Measurements from ENCODE around the gene FAM53B. TPM values are rescaled to one million over a fixed set of nuclear protein-coding genes. Genes with fewer than 3 reads are reported as not detected.

FAM53B gene
- total and polyA plus RNA-seq, 7 experiments from 2014 or later, result 3.9 to 51.5 (median 27.7) TPM

GRCh38 chr10:124660404-124661125 lies 83.6 kb downstream of the FAM53B start:
- Histone ChIP-seq H3K4me3 (ENCODE audit: low read length) (no peak overlapping the region), H3K27ac (ENCODE audit: low read depth, low read length) (no peak overlapping the region), H3K9me3 (ENCODE audit: control insufficient read depth in 2 of 3, low read length in 3 of 3) (no peaks in the 10 kb centered on the region), H3K27me3 (ENCODE audit: control insufficient read depth in 2 of 2, insufficient read depth in 2 of 2, low read length in 2 of 2) (no peaks in the 10 kb centered on the region), H3K4me1 (ENCODE audit: control insufficient read depth in 2 of 2, insufficient read depth in 2 of 2, low read length in 2 of 2) (peaks cover 28 to 71% of the 10 kb centered on the region in 2 donors), H3K36me3 (ENCODE audit: control insufficient read depth in 2 of 3, insufficient read depth in 3 of 3, low read length in 3 of 3) (peaks cover 0 to 9% (median 0%) of the 10 kb centered on the region in 3 experiments)
- Mint-ChIP-seq H3K4me1 (peaks cover 42 to 70% (median 62%) of the 10 kb centered on the region in 7 donors), H3K27me3 (no peaks in the 10 kb centered on the region), H3K36me3 (peaks cover 4 to 22% (median 6%) of the 10 kb centered on the region in 5 donors), H3K27ac (peak overlapping the region in 1 of 9 donors; percentile 34), H3K4me3 (peak overlapping the region in 1 of 10 donors; percentile 50), H3K9me3 (peaks cover 0 to 1% (median 0%) of the 10 kb centered on the region in 11 donors)
- DNase-seq, result no peak
- no peak for ATAC-seq
- POLR2A ChIA-PET, result interaction anchor here (0.6 to 6.9 kb wide), 6 partner anchors 11 to 58 kb away, joined by 3 to 55 read pairs (median 4); no protein-coding TSS in a partner anchor
- CTCF ChIA-PET, result interaction anchor here (0.6 to 1.9 kb wide), 3 partner anchors 11 to 58 kb away, joined by 4 to 6 read pairs (median 4); no protein-coding TSS in a partner anchor
- intact Hi-C loops (cut with micrococcal nuclease), result loop anchor here in 1 of 2 donors (1.0 kb wide), 1 partner anchor 11 kb away; no protein-coding TSS in a partner anchor

GRCh38 chr10:124659380-124659779 lies 84.8 kb downstream of the FAM53B start:
- H3K27ac Mint-ChIP-seq, result peak overlapping the region; percentile 30 to 80 (median 48)
- Histone ChIP-seq H3K27ac (ENCODE audit: low read depth, low read length) (no peak overlapping the region), H3K4me3 (ENCODE audit: low read length) (no peak overlapping the region), H3K9me3 (ENCODE audit: control insufficient read depth in 2 of 3, low read length in 3 of 3) (no peaks in the 10 kb centered on the region), H3K27me3 (ENCODE audit: control insufficient read depth in 2 of 2, insufficient read depth in 2 of 2, low read length in 2 of 2) (no peaks in the 10 kb centered on the region), H3K4me1 (ENCODE audit: control insufficient read depth in 2 of 2, insufficient read depth in 2 of 2, low read length in 2 of 2) (peaks cover 40 to 77% of the 10 kb centered on the region in 2 donors), H3K36me3 (ENCODE audit: control insufficient read depth in 2 of 3, insufficient read depth in 3 of 3, low read length in 3 of 3) (peaks cover 0 to 13% (median 0%) of the 10 kb centered on the region in 3 experiments)
- peaks cover 0 to 18% (median 5%) of the 10 kb centered on the region in 5 donors for H3K36me3 Mint-ChIP-seq
- ChIA-PET POLR2A (interaction anchor here (0.8 to 6.9 kb wide), 7 partner anchors 10 to 62 kb away, joined by 3 to 55 read pairs (median 5); no protein-coding TSS in a partner anchor), CTCF (interaction anchor here (1.7 to 1.8 kb wide), 2 partner anchors 11 to 59 kb away, joined by 6 to 9 read pairs; no protein-coding TSS in a partner anchor)
- ATAC-seq (peak; percentile 12), DNase-seq (no peak)
- intact Hi-C loops (cut with micrococcal nuclease), result no loop called here
- peaks cover 47 to 73% (median 67%) of the 10 kb centered on the region in 7 donors for H3K4me1 Mint-ChIP-seq
- H3K4me3 Mint-ChIP-seq, result peak overlapping the region in 9 of 10 donors; percentile 5 to 68 (median 31)
- peaks cover 0 to 1% (median 0%) of the 10 kb centered on the region in 11 donors for H3K9me3 Mint-ChIP-seq
- H3K27me3 Mint-ChIP-seq, result no peaks in the 10 kb centered on the region

GRCh38 chr10:124658591-124659242 lies 85.5 kb downstream of the FAM53B start:
- Histone ChIP-seq H3K9me3 (ENCODE audit: control insufficient read depth in 2 of 3, low read length in 3 of 3) (no peaks in the 10 kb centered on the region), H3K27me3 (ENCODE audit: control insufficient read depth in 2 of 2, insufficient read depth in 2 of 2, low read length in 2 of 2) (no peaks in the 10 kb centered on the region), H3K4me1 (ENCODE audit: control insufficient read depth in 2 of 2, insufficient read depth in 2 of 2, low read length in 2 of 2) (peaks cover 41 to 80% of the 10 kb centered on the region in 2 donors), H3K36me3 (ENCODE audit: control insufficient read depth in 2 of 3, insufficient read depth in 3 of 3, low read length in 3 of 3) (peaks cover 0 to 13% (median 0%) of the 10 kb centered on the region in 3 experiments), H3K27ac (ENCODE audit: low read depth, low read length) (no peak overlapping the region), H3K4me3 (ENCODE audit: low read length) (no peak overlapping the region)
- peaks cover 0 to 18% (median 5%) of the 10 kb centered on the region in 5 donors for H3K36me3 Mint-ChIP-seq
- H3K27ac Mint-ChIP-seq, result peak overlapping the region in 8 of 9 donors; percentile 40 to 80 (median 48)
- peak overlapping the region in 8 of 10 donors; percentile 5 to 68 (median 32) for H3K4me3 Mint-ChIP-seq
- DNase-seq (no peak), ATAC-seq (no peak)
- H3K4me1 Mint-ChIP-seq, result peaks cover 47 to 77% (median 71%) of the 10 kb centered on the region in 7 donors
- H3K9me3 Mint-ChIP-seq, result peaks cover 0 to 1% (median 0%) of the 10 kb centered on the region in 11 donors
- POLR2A ChIA-PET, result interaction anchor here (0.8 to 6.9 kb wide), 7 partner anchors 10 to 63 kb away, joined by 3 to 55 read pairs (median 5); no protein-coding TSS in a partner anchor
- no peaks in the 10 kb centered on the region for H3K27me3 Mint-ChIP-seq
- intact Hi-C loops (cut with micrococcal nuclease), result no loop called here
- CTCF ChIA-PET, result interaction anchor here (1.7 to 1.8 kb wide), 2 partner anchors 10 to 60 kb away, joined by 6 to 9 read pairs; no protein-coding TSS in a partner anchor

- Mint-ChIP-seq H3K36me3 (peaks cover 0 to 14% (median 5%) of the 10 kb centered on the region in 5 donors), H3K27ac (peak overlapping the region in 7 of 9 donors; percentile 33 to 80 (median 69)), H3K27me3 (no peaks in the 10 kb centered on the region), H3K4me1 (peaks cover 47 to 84% (median 72%) of the 10 kb centered on the region in 7 donors), H3K9me3 (peaks cover 0 to 1% (median 0%) of the 10 kb centered on the region in 11 donors), H3K4me3 (peak overlapping the region in 7 of 10 donors; percentile 4 to 52 (median 28))
- peak; percentile 66 for ATAC-seq
- POLR2A ChIA-PET, result interaction anchor here (0.6 to 6.9 kb wide), 3 partner anchors 9 to 61 kb away, joined by 3 to 55 read pairs (median 11); no protein-coding TSS in a partner anchor
- peaks cover 0 to 8% (median 0%) of the 10 kb centered on the region in 3 experiments for H3K36me3 ChIP-seq (ENCODE audit: control insufficient read depth in 2 of 3, insufficient read depth in 3 of 3, low read length in 3 of 3)
- intact Hi-C loops (cut with micrococcal nuclease), result loop anchor here in 1 of 2 donors (1.0 kb wide), 1 partner anchor 10 kb away; no protein-coding TSS in a partner anchor
- CTCF ChIA-PET, result interaction anchor here (1.2 to 1.3 kb wide), 2 partner anchors 11 to 129 kb away, joined by 5 to 6 read pairs; no protein-coding TSS in a partner anchor
- no peak overlapping the region for H3K27ac ChIP-seq (ENCODE audit: low read depth, low read length)
- H3K9me3 ChIP-seq (ENCODE audit: control insufficient read depth in 2 of 3, low read length in 3 of 3), result no peaks in the 10 kb centered on the region
- H3K4me1 ChIP-seq (ENCODE audit: control insufficient read depth in 2 of 2, insufficient read depth in 2 of 2, low read length in 2 of 2), result peaks cover 45 to 84% of the 10 kb centered on the region in 2 donors
- no peak for DNase-seq
- H3K27me3 ChIP-seq (ENCODE audit: control insufficient read depth in 2 of 2, insufficient read depth in 2 of 2, low read length in 2 of 2), result no peaks in the 10 kb centered on the region
- H3K4me3 ChIP-seq (ENCODE audit: low read length), result peak overlapping the region; percentile 29
Observed at GRCh38 chr10:124657806-124658205, 86.4 kb downstream of the FAM53B start.

GRCh38 chr10:124656541-124656940 lies 87.6 kb downstream of the FAM53B start:
- Histone ChIP-seq H3K36me3 (ENCODE audit: control insufficient read depth in 2 of 3, insufficient read depth in 3 of 3, low read length in 3 of 3) (peaks cover 0 to 8% (median 0%) of the 10 kb centered on the region in 3 experiments), H3K4me1 (ENCODE audit: control insufficient read depth in 2 of 2, insufficient read depth in 2 of 2, low read length in 2 of 2) (peaks cover 52 to 91% of the 10 kb centered on the region in 2 donors)
- POLR2A ChIA-PET, result interaction anchor here (6.9 kb wide), 1 partner anchor 7 kb away, joined by 55 read pairs; no protein-coding TSS in a partner anchor

GRCh38 chr10:124656113-124656490 lies 88.1 kb downstream of the FAM53B start:
- Mint-ChIP-seq H3K9me3 (peaks cover 0 to 1% (median 0%) of the 10 kb centered on the region in 11 donors), H3K4me3 (peak overlapping the region in 1 of 10 donors; percentile 53), H3K36me3 (peaks cover 0 to 8% (median 4%) of the 10 kb centered on the region in 5 donors), H3K27ac (peak overlapping the region in 7 of 9 donors; percentile 26 to 74 (median 51)), H3K27me3 (no peaks in the 10 kb centered on the region), H3K4me1 (peaks cover 47 to 92% (median 80%) of the 10 kb centered on the region in 7 donors)
- Histone ChIP-seq H3K27ac (ENCODE audit: low read depth, low read length) (no peak overlapping the region), H3K27me3 (ENCODE audit: control insufficient read depth in 2 of 2, insufficient read depth in 2 of 2, low read length in 2 of 2) (no peaks in the 10 kb centered on the region), H3K36me3 (ENCODE audit: control insufficient read depth in 2 of 3, insufficient read depth in 3 of 3, low read length in 3 of 3) (peaks cover 0 to 8% (median 0%) of the 10 kb centered on the region in 3 experiments), H3K4me3 (ENCODE audit: low read length) (no peak overlapping the region), H3K9me3 (ENCODE audit: control insufficient read depth in 2 of 3, low read length in 3 of 3) (no peaks in the 10 kb centered on the region), H3K4me1 (ENCODE audit: control insufficient read depth in 2 of 2, insufficient read depth in 2 of 2, low read length in 2 of 2) (peaks cover 56 to 91% of the 10 kb centered on the region in 2 donors)
- ATAC-seq (no peak), DNase-seq (no peak)
- intact Hi-C loops (cut with micrococcal nuclease), result no loop called here
- POLR2A ChIA-PET, result interaction anchor here (1.2 to 1.3 kb wide), 2 partner anchors 8 to 17 kb away, joined by 4 read pairs; no protein-coding TSS in a partner anchor
- CTCF ChIA-PET, result no interaction called here

More at GRCh38 chr10:124656541-124656940, 87.6 kb downstream of the FAM53B start:
- Mint-ChIP-seq H3K4me1 (peaks cover 47 to 91% (median 80%) of the 10 kb centered on the region in 7 donors), H3K36me3 (peaks cover 0 to 8% (median 5%) of the 10 kb centered on the region in 5 donors), H3K4me3 (no peak overlapping the region), H3K27me3 (no peaks in the 10 kb centered on the region), H3K9me3 (peaks cover 0 to 1% (median 0%) of the 10 kb centered on the region in 11 donors), H3K27ac (peak overlapping the region in 1 of 9 donors; percentile 57)
- H3K27me3 ChIP-seq (ENCODE audit: control insufficient read depth in 2 of 2, insufficient read depth in 2 of 2, low read length in 2 of 2), result no peaks in the 10 kb centered on the region
- H3K9me3 ChIP-seq (ENCODE audit: control insufficient read depth in 2 of 3, low read length in 3 of 3), result no peaks in the 10 kb centered on the region
- ATAC-seq, result no peak
- CTCF ChIA-PET, result no interaction called here
- intact Hi-C loops (cut with micrococcal nuclease), result no loop called here
- H3K27ac ChIP-seq (ENCODE audit: low read depth, low read length), result no peak overlapping the region
- H3K4me3 ChIP-seq (ENCODE audit: low read length), result no peak overlapping the region
- no peak for DNase-seq

Data from naive thymus-derived CD4-positive, alpha-beta T cell (primary cell).